ENCODE measurements around the gene AMH. TPM values are rescaled to one million over a fixed set of nuclear protein-coding genes. Genes with fewer than 3 reads are reported as not detected.
A peak's percentile ranks its signal among the peaks of the same experiment; 100 is the strongest.

Gene AMH
- polyA plus RNA-seq, 6 donors from 2014 or later: not detected

- Mint-ChIP-seq H3K27ac (peak overlapping the region in 1 of 6 donors; percentile 15), H3K4me3 (peak overlapping the region in 4 of 8 donors; percentile 63 to 99 (median 93))
Measured at GRCh38 chr19:2233601-2234280, 15.4 kb upstream of the AMH start.

GRCh38 chr19:2234996-2235380 lies 14.1 kb upstream of the AMH start:
- peaks cover 37 to 57% (median 52%) of the 10 kb centered on the region in 3 donors for H3K4me1 Mint-ChIP-seq
- no peaks in the 10 kb centered on the region for H3K27me3 Mint-ChIP-seq
- peak overlapping the region in 4 of 6 donors; percentile 63 to 98 (median 94) for H3K27ac Mint-ChIP-seq
- H3K36me3 Mint-ChIP-seq: no peaks in the 10 kb centered on the region
- H3K9me3 Mint-ChIP-seq: peaks cover 0 to 4% (median 0%) of the 10 kb centered on the region in 7 donors
- ATAC-seq (ENCODE audit: low read depth in 2 of 2) (no peak), DNase-seq (no peak)
- H3K4me3 Mint-ChIP-seq: peak overlapping the region; percentile 88 to 100 (median 94)

More at GRCh38 chr19:2233601-2234280, 15.4 kb upstream of the AMH start:
- no peaks in the 10 kb centered on the region for H3K27me3 Mint-ChIP-seq
- peaks cover 0 to 4% (median 0%) of the 10 kb centered on the region in 7 donors for H3K9me3 Mint-ChIP-seq
- DNase-seq (no peak), ATAC-seq (ENCODE audit: low read depth in 2 of 2) (no peak)
- H3K4me1 Mint-ChIP-seq: peaks cover 31 to 45% (median 39%) of the 10 kb centered on the region in 3 donors
- H3K36me3 Mint-ChIP-seq: no peaks in the 10 kb centered on the region

GRCh38 chr19:2235381-2236063 lies 13.6 kb upstream of the AMH start:
- H3K27me3 Mint-ChIP-seq: no peaks in the 10 kb centered on the region
- H3K4me1 Mint-ChIP-seq: peaks cover 42 to 63% (median 57%) of the 10 kb centered on the region in 3 donors
- H3K36me3 Mint-ChIP-seq: no peaks in the 10 kb centered on the region
- H3K4me3 Mint-ChIP-seq: peak overlapping the region; percentile 88 to 100 (median 96)
- H3K27ac Mint-ChIP-seq: peak overlapping the region in 5 of 6 donors; percentile 63 to 98 (median 95)
- ATAC-seq (ENCODE audit: low read depth in 2 of 2): peak; percentile 3 to 13
- H3K9me3 Mint-ChIP-seq: peaks cover 0 to 4% (median 0%) of the 10 kb centered on the region in 7 donors
- no peak for DNase-seq

GRCh38 chr19:2236064-2236313 lies 13.1 kb upstream of the AMH start:
- peaks cover 43 to 67% (median 62%) of the 10 kb centered on the region in 3 donors for H3K4me1 Mint-ChIP-seq
- ATAC-seq (ENCODE audit: low read depth in 2 of 2): no peak
- peak overlapping the region in 4 of 6 donors; percentile 97 to 98 (median 98) for H3K27ac Mint-ChIP-seq
- peaks cover 0 to 4% (median 0%) of the 10 kb centered on the region in 7 donors for H3K9me3 Mint-ChIP-seq
- no peaks in the 10 kb centered on the region for H3K36me3 Mint-ChIP-seq
- no peaks in the 10 kb centered on the region for H3K27me3 Mint-ChIP-seq
- no peak for DNase-seq
- peak overlapping the region; percentile 91 to 100 (median 98) for H3K4me3 Mint-ChIP-seq

GRCh38 chr19:2236314-2237050 lies 12.6 kb upstream of the AMH start, which contains the start of the genes PLEKHJ1 and SF3A2:
PLEKHJ1 (minus strand) TSS chr19:2236329; CDS start chr19:2236248, 81 bp downstream.
SF3A2 (plus strand) TSS chr19:2236824; CDS start chr19:2243419, 6,595 bp downstream.
- H3K27me3 Mint-ChIP-seq: no peaks in the 10 kb centered on the region
- peak within 1 kb of the TSS; percentile 91 to 100 (median 98) for H3K4me3 Mint-ChIP-seq
- H3K4me1 Mint-ChIP-seq: peaks cover 48 to 70% (median 67%) of the 10 kb centered on the region in 3 donors
- DNase-seq (peak; percentile 100), ATAC-seq (ENCODE audit: low read depth in 2 of 2) (peak; percentile 80)
- H3K36me3 Mint-ChIP-seq: no peaks in the 10 kb centered on the region
- H3K9me3 Mint-ChIP-seq: peaks cover 0 to 4% (median 0%) of the 10 kb centered on the region in 7 donors
- H3K27ac Mint-ChIP-seq: peak within 1 kb of the TSS; percentile 97 to 99 (median 98)

- ATAC-seq (ENCODE audit: low read depth in 2 of 2): no peak
- peak overlapping the region; percentile 76 to 98 (median 91) for H3K27ac Mint-ChIP-seq
- peak overlapping the region; percentile 75 to 100 (median 96) for H3K4me3 Mint-ChIP-seq
- no peaks in the 10 kb centered on the region for H3K27me3 Mint-ChIP-seq
- peaks cover 52 to 75% (median 72%) of the 10 kb centered on the region in 3 donors for H3K4me1 Mint-ChIP-seq
- H3K9me3 Mint-ChIP-seq: peaks cover 0 to 4% (median 0%) of the 10 kb centered on the region in 7 donors
- DNase-seq: no peak
- no peaks in the 10 kb centered on the region for H3K36me3 Mint-ChIP-seq
Measured at GRCh38 chr19:2237051-2237868, 11.9 kb upstream of the AMH start.

- H3K4me1 Mint-ChIP-seq: peaks cover 57 to 80% (median 73%) of the 10 kb centered on the region in 3 donors
- ATAC-seq (ENCODE audit: low read depth in 2 of 2) (no peak), DNase-seq (no peak)
- peaks cover 0 to 4% (median 0%) of the 10 kb centered on the region in 7 donors for H3K9me3 Mint-ChIP-seq
- peak overlapping the region; percentile 38 to 98 (median 91) for H3K27ac Mint-ChIP-seq
- H3K27me3 Mint-ChIP-seq: no peaks in the 10 kb centered on the region
- no peaks in the 10 kb centered on the region for H3K36me3 Mint-ChIP-seq
- H3K4me3 Mint-ChIP-seq: peak overlapping the region; percentile 75 to 100 (median 96)
Measured at GRCh38 chr19:2237869-2238153, 11.3 kb upstream of the AMH start.

GRCh38 chr19:2239173-2239572 lies 9.9 kb upstream of the AMH start:
- H3K9me3 Mint-ChIP-seq: peaks cover 0 to 4% (median 0%) of the 10 kb centered on the region in 7 donors
- DNase-seq (no peak), ATAC-seq (ENCODE audit: low read depth in 2 of 2) (no peak)
- peaks cover 56 to 74% (median 68%) of the 10 kb centered on the region in 3 donors for H3K4me1 Mint-ChIP-seq
- H3K27me3 Mint-ChIP-seq: no peaks in the 10 kb centered on the region
- no peaks in the 10 kb centered on the region for H3K36me3 Mint-ChIP-seq
- peak overlapping the region in 5 of 6 donors; percentile 62 to 98 (median 90) for H3K27ac Mint-ChIP-seq
- H3K4me3 Mint-ChIP-seq: peak overlapping the region; percentile 75 to 100 (median 94)

- no peaks in the 10 kb centered on the region for H3K36me3 Mint-ChIP-seq
Measured at GRCh38 chr19:2239771-2240770, 9.1 kb upstream of the AMH start.

GRCh38 chr19:2240881-2241760 lies 8.0 kb upstream of the AMH start:
- no peaks in the 10 kb centered on the region for H3K27me3 Mint-ChIP-seq
- H3K27ac Mint-ChIP-seq: peak overlapping the region in 3 of 6 donors; percentile 61 to 98 (median 87)
- no peak for ATAC-seq (ENCODE audit: low read depth in 2 of 2)
- no peak for DNase-seq
- H3K4me3 Mint-ChIP-seq: peak overlapping the region in 6 of 8 donors; percentile 53 to 93 (median 80)
- H3K36me3 Mint-ChIP-seq: peaks cover 0 to 7% of the 10 kb centered on the region in 2 donors
- peaks cover 51 to 58% (median 56%) of the 10 kb centered on the region in 3 donors for H3K4me1 Mint-ChIP-seq
- peaks cover 0 to 4% (median 0%) of the 10 kb centered on the region in 7 donors for H3K9me3 Mint-ChIP-seq

More at GRCh38 chr19:2239771-2240770, 9.1 kb upstream of the AMH start:
- ATAC-seq (ENCODE audit: low read depth in 2 of 2) (no peak), DNase-seq (no peak)
- H3K4me3 Mint-ChIP-seq: peak overlapping the region; percentile 75 to 99 (median 92)
- peaks cover 52 to 65% (median 59%) of the 10 kb centered on the region in 3 donors for H3K4me1 Mint-ChIP-seq
- peaks cover 0 to 4% (median 0%) of the 10 kb centered on the region in 7 donors for H3K9me3 Mint-ChIP-seq
- H3K27me3 Mint-ChIP-seq: no peaks in the 10 kb centered on the region
- peak overlapping the region; percentile 76 to 98 (median 88) for H3K27ac Mint-ChIP-seq

GRCh38 chr19:2242092-2242537 lies 7.0 kb upstream of the AMH start:
- no peak for ATAC-seq (ENCODE audit: low read depth in 2 of 2)
- Mint-ChIP-seq H3K27ac (peak overlapping the region in 1 of 6 donors; percentile 89), H3K4me1 (peaks cover 43 to 53% (median 50%) of the 10 kb centered on the region in 3 donors), H3K27me3 (no peaks in the 10 kb centered on the region), H3K9me3 (no peaks in the 10 kb centered on the region), H3K4me3 (peak overlapping the region in 1 of 8 donors; percentile 70), H3K36me3 (peaks cover 0 to 7% of the 10 kb centered on the region in 2 donors)
- DNase-seq: no peak

Measured in naive B cell (primary cell).